GM18907 (cell line): ENCODE data around the gene ZCCHC3.

Experiments used
- ATAC-seq: cut with Tn5 transposase; IDR thresholded peaks from one replicate; pipeline ENCODE4 v1.9.1; 2021; ENCODE audit warnings: mild to moderate bottlenecking, moderate library complexity; ENCODE audit not compliant: unreplicated experiment

ZCCHC3 gene

DNA sequence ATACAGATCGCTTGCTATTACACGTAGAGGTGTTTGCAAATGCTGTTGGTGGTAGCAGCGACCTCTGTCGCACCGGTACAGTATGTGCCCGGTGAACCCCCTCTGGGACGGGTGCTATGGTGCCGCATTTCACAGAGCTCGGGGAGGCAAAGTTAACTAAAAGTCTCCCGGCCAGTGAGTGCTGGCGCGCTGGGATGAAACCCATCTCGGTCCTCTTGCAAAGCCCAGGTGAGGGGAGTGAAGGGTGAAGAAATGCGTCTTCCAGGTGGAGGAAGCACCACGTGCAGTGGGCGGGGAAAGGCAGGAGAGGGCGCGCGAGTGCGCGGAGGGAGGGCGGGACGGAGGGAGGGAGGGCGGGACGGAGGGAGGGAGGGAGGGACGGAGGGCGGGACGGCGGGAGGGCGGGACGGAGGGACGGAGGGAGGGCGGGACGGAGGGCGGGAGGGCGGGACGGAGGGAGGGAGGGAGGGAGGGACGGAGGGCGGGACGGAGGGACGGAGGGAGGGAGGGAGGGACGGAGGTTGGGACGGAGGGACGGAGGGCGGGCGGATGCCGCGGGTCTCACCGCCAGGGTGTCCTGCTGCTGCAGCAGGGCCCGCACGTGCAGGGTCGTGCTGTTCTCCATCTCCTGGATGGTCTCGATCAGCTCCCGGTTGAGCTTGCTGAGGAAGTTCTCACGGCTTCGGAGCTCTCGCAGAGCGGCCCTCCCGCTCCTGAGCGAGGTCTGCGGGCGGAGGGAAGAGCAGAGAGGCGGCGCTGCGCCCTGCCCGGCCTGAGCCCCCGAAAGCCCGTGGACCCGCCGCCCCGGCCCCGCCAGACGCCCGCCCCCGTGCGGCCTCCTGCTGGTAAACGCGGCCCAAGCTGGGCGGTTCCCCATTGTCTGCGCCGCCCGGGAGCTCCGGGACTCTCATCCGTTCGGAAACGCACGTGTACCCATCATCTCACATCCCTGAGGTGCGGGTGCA lies 18.5 kb upstream of the ZCCHC3 start:
- ATAC-seq: no peak

DNA sequence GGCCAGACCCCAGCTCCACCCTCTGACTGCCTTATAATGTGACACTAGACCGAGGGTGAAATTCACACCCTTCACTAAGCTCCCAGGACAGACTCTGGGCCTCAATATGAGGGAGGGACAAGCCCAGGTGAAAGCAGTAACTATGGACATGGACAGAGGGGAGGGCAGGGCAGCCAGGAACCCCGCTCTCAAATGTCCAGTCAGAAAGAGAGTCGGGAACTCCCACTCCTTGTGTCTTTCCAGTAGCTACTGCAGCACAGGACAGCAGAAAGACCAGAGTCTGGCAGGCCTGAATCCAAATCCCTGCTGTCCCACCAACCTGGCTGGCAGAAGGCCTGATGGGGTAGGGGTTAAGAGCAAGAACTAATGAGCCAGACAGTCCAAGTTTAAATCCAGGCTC lies 13.2 kb upstream of the ZCCHC3 start:
- ATAC-seq: no peak

DNA sequence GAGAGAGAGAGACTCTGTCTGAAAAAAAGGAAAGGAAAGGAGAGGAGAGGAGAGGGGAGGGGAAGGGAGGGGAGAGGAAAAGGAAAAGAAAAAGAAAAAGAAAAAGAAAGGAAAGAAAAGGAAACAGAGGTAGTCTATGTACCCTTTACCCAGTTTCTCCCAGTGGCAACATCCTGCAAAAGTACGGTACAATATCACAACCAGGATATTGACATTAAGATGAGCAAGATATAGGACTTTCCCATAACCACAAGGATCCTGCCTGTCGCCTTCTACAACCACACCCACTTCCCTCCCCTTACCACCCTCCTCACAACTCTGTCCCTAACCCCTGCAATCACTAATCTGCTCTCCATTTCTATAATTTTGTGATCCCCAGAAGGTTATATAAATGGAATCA lies 10.9 kb upstream of the ZCCHC3 start:
- no peak for ATAC-seq

DNA sequence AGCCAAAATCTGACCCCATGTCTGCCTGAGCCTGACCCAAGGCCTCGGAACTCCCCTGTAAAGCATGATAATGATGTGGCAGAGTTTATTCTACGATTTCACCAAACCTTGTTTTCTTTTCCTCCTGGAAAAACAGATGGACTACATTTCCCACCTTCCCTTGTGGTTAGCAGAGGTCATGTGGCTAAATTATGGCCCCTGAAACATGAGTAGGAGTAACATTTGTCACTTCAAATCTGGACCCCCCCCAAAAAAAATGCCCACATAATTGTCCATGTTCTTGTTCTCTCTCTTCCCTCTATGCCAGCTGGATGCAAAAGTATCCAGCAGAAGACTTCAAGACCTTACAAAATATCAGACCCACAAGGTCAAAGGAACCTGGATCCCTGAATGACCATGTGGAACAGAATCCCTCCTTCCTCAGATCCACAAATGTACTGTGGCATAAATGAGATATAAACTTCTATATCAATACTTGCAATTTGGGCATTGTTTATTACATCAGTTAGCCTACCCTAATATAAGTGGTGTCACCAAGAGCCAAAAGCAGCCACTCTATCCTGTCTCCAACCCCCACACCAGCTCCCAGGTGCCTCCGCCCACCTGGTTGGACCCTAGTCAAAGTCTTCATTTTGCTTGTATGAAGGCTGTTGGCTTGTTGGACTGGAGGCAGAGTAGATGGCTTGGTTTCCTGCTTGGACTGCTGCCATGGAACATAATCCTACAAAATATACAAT lies 8.2 kb upstream of the ZCCHC3 start:
- no peak for ATAC-seq

DNA sequence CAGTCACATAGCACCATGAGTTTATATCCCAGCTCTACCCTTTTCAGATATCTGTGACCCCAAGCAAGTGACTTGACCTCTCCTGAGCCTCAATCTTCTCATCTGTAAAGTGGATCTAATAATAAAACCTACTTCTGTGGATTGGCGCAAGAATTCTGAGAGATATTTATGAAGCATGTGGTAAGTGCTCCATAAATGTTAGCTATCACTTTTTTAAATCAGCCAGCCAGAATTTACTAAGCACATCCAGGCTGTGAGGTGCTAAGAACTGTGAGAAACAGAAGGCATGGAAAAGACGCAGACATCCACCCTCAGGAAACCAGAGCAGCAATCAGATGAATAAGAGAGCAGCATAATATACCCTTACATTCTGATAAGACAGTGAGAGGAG lies 7.7 kb upstream of the ZCCHC3 start:
- ATAC-seq: peak; percentile 2

DNA sequence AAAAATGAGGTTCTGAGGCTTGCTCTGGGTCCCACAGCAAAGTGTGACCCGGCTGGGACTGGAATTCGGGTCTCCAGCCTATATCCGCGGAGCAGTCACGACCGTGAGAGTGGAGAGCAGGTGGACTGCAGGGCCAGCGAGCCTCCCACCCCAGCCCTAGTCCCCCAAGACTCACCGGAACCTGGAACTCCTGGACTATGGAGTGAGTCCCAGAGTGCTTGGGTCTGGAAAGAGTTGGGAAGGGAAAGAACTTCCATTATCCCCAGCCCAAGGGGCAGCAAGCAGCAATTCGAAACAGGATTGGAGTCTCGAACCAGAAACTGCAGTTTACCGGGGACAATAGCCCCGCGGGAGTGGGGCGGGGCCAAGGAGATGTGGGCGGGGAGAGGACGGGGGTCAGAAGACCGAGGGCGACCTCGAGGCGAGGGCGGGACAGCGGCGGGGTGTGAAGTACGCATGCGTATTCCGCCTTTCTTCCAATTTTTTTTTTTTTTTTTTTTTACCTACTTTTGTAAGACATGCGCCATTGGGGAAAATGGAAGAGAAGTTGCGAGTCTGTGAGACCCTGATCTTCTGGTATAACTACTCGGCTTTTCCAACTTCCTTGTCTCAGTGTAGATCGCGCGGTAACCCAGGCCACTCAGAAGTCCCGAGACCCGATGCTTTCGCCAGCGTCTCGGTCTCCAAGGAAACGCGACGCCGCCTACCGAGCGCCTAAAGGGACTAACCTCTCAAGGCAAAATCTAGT lies 7.1 kb upstream of the ZCCHC3 start, which contains the start of gene C20orf96:
C20orf96 (minus strand) TSS at position 667 of the 748 bp plus-strand sequence; CDS start at position 527, 140 bp downstream.
- ATAC-seq: peak; percentile 83

DNA sequence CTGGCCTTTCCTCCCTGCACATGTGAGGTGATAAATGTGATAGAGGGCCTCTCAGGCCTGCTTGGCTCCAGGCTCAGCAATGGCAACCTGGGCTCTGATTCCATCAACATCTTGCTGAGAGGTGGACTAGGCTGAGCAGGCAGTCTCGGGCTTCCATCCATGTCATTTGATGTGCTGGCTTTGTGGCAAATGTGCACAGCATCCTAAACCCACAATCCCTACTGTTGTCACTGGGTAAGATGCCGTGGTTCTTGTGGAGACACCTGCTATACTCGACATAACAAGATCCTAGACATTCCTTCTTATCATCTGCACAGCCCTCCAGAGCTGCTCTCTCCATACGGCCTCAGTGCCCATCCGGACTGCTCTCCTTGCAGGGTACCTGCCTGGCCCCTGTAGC lies 2.8 kb upstream of the ZCCHC3 start:
- no peak for ATAC-seq

DNA sequence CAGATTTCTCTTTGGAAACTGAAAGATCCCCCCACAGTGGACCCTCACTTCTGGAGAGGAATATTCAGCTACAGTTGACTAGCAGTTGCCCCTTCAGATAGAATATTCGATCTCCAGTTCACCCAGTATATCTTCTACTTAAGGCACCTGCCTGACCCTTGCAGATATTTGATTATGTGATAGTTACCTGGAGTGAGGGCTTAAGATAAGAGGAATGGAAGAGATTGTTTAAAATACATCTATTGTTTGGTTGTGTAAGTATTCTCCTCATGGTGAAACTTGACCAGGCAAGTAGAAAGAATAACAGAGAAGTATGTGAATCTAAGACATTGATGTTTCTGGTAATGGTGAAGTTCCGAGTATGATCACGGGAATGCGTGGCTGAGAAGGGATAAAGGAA lies 1.6 kb upstream of the ZCCHC3 start:
- ATAC-seq: no peak

DNA sequence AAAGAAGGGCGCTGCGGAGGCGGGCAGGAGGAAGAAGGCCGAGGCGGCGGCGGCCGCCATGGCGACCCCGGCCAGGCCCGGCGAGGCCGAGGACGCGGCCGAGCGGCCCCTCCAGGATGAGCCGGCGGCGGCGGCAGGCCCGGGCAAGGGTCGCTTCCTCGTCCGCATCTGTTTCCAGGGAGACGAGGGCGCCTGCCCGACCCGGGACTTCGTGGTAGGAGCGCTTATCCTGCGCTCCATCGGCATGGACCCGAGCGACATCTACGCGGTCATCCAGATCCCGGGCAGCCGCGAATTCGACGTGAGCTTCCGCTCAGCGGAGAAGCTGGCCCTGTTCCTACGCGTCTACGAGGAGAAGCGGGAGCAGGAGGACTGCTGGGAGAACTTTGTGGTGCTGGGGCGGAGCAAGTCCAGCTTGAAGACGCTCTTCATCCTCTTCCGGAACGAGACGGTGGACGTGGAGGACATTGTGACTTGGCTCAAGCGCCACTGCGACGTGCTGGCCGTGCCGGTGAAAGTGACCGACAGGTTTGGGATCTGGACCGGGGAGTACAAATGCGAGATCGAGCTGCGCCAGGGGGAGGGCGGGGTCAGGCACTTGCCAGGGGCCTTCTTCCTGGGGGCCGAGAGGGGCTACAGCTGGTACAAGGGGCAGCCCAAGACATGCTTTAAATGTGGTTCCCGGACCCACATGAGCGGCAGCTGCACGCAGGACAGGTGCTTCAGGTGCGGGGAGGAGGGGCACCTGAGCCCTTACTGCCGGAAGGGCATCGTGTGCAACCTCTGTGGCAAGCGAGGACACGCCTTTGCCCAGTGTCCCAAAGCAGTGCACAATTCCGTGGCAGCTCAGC lies 780 bp downstream of the ZCCHC3 start:
- ATAC-seq: peak; percentile 35

DNA sequence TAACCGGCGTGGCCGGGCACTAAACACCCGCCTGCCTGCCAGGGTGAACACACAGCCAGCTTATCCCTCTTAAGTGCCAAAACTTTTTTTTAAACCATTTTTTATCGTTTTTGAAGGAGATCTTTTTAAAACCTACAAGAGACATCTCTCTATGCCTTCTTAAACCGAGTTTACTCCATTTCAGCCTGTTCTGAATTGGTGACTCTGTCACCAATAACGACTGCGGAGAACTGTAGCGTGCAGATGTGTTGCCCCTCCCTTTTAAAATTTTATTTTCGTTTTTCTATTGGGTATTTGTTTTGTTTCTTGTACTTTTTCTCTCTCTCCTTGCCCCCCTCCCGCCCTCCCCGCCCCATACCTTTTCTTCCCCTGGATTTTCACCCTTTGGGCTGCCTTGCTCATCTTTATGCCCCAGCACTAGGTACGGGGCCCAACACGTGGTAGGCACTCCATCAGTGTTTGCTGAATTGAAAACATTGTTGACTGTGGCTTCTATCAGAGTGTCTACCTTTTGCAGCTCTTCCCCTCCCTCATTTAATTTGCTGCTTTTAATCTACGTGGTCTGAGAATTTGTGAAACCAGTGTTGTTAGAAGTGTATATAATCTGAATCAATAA lies 1.5 kb downstream of the ZCCHC3 start:
- ATAC-seq: no peak

DNA sequence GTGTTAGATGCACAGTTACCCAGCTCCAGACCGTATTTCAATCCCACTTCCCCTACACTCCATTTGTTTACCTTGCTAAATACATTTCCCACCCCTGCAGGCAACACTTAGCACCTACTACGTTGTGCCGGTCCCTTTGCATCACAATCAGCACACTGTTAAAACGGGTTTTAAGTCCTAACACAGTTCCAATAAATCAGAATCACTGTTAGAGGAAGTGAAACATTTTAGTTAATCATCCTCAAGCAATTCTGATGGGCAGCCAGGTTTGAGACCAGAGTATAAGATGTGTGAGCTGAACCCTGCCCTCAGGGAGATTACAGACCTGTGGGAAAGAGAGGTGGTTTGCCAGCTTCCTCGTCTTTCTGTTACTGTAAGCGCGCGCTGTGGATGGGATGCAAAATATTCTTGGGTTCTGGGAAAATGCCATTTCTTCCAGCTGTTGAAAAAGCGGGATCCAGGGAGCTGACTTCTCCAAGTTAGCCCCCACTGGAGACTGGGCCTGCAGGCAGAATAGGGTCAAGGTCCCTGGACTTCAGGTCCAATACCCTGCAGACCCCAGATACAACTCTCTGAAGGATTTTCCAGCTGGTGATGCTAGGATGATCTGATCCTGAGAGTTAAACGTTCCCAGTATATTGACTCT lies 3.1 kb downstream of the ZCCHC3 start:
- ATAC-seq: no peak

DNA sequence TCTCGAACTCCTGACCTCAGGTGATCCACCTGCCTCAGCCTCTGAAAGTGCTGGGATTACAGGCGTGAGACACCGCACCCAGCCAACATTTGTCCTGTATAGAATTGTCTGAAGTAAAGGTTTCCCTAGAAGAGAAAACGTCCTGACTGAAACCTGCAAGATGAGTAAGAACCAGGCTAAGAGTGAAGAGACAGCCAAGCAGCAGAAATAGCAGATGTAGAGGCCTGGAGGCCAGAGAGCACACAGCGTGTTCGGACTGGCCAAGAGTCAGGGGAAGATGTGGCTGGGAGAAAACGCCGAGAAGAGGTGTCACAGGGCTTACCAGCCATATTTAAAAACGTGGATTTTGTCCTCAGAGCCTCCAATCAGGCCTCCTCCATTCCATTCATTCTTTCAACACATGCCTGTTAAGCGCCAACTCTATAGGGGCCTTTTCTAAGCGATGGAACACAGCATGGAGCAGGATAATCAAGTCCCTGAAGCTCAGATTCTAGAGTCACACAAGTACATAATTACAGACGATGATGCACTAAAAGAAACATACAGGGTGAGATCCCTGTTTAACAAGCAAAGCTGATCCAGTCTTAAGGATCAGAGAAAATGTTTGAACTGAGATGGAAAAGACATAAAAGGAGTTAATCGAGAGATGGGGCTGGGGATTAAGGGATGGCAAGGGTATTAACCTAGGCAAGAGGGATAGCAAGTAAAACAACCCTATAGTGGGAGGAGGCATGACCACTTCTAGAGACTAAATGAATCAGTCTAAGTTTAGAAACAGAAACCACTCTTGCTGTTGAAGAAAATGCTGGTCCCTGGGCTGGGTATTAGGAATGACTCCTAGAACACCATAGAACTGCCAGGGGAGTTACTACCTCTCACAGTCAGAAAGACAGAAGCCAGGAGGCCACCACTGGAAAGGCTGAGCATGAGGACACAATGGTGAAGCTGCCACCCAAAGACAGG lies 4.8 kb downstream of the ZCCHC3 start:
- no peak for ATAC-seq

DNA sequence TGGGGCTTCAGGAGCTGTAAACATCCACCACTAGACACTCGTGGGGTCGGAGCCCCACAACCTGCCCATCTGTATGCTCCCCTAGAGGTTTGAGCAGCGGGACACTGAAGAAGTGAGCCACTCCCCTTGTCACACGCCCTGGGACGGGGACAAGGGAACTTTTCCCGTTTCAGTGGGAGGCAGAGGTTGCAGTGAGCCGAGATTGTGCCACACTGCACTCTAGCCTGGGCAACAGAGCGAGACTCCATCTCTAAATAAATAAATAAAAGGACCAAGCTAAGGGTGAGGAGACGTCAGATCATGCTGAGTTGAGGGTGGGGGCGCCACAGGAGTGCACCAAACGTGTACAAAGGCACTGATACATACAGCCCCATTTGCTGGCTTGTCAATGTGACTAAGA lies 8.4 kb downstream of the ZCCHC3 start:
- no peak for ATAC-seq

DNA sequence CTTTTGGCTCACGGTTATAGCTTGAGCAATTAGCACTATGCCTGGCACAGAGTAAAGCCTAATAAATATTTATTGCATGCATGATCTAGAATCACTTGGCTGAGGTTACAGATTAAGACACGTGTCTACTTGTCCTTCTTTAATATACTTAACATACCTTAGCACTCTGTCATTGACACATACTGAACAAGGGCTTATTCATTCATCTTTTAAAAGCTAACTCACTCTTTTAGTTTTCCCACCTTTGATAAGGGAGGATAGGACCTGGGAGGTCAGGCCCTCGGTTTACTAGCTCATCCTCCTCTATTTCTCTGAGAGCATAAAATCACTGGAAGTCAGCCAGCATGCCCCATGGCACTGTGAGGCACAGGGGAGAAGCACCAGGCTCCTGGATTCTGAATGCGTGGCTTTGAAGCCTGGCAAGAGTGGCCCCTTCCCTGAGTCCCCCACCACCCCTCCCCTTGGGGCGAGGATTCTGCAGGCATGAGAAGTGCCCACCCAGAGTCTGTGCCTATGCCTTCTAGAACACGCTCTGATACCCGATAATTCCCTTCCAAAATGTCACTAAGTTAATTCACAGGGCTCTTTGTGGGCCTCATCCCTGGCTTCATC lies 11.2 kb downstream of the ZCCHC3 start:
- no peak for ATAC-seq

DNA sequence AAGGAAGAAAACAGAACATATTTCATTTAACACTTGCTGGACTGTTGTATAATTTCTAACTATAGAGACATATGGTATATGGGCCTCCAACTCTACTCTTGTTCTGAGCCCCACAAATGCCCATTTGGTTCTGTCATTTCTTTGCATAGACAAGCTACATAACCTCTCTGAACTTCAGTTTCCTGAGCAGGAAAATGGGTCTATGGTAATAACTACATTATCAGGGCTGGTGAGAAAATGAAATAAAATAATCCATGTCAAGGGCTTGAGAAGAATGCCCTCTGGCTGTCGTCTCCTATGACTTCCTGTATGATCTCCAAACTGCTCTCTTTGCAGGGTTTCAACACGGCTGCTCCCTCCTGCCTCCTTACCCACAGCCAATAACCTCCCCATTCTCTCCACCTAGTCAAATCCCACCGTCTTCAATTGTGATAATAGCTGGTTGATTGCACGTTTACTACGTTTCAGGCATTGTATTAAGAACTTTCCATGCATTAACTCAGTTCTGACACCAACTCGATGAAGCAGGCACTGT lies 12.0 kb downstream of the ZCCHC3 start:
- ATAC-seq: no peak

DNA sequence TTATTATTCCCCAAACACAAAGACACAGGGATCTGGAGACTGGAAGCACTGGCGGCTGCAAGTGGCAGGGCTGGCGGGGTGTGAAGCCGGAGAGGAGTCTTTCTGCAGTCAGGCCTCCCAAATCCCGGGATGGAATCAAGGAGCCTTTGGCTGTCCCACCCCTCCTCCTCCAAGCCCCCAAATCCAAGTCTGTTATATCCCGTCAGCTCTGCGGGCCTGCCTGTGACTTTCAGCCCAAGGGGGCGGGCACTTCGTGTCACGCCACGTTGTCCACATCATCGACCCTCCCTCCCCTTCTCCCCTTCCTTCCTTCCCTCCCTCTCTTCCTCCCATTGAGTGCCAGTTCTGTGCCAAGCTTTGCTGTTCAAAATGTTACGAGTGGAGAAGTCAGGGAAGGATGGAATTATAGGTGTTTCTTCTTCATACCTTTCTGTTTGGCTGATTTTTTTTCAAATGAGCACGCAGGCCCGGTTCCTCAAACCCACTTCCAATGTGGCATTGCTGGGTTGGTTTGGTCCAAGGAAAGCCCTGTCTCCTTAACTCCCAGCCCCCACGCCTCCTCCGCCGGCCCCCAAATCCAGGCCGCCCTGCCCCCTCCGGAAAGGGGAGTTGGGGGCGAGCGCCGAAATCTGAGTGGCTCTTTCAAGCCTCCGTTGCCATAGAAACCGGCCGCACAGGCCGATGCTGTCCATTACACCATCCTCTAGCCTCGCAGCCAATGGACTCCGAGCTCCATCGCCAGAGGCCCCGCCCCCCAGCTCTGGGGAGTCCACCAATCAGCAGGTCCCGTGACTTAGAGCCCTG lies 12.7 kb downstream of the ZCCHC3 start:
- ATAC-seq: peak; percentile 96

DNA sequence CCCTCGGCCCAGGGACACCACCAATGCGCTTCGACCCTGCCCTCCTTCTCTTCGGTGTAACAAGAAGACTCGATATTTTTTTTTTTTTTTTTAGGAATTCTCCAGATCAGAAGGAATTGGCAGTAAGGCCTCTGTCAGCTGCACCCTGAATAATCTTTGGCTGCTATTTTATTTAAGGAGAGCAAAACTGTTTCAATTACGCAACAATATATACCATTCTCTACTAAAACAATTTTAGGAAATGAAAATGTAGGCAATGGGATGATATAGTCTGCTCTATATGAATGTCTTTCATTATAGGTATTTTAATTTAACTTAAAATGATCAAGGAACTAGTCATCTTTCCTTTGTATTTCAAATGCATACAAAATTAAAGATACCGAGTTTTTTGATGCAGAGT lies 13.3 kb downstream of the ZCCHC3 start:
- no peak for ATAC-seq
